IgD-negative memory B cell (primary cell): ENCODE results near the gene STAT4. TPM values are rescaled to one million over a fixed set of nuclear protein-coding genes. Genes with fewer than 3 reads are reported as not detected.

Source experiments
- H3K27ac Mint-ChIP-seq, 3 donors: one replicate each; pipeline ENCODE4 v1.8.0; 2020 to 2022; ENCODE audit warnings: mild to moderate bottlenecking in 3 of 3, mixed read lengths in 3 of 3, moderate library complexity in 1 of 3
- H3K27me3 Mint-ChIP-seq: one replicate; pipeline ENCODE4 v1.8.0; 2021; ENCODE audit warnings: mixed read lengths
- H3K36me3 Mint-ChIP-seq: one replicate; pipeline ENCODE4 v1.8.0; 2020; ENCODE audit warnings: mild to moderate bottlenecking, mixed read lengths
- H3K4me1 Mint-ChIP-seq, 3 donors: one replicate each; pipeline ENCODE4 v1.8.0; 2020 to 2022; ENCODE audit warnings: mixed read lengths in 3 of 3, mild to moderate bottlenecking in 1 of 3
- H3K4me3 Mint-ChIP-seq, 4 donors: one replicate each; pipeline ENCODE4 v1.8.0; 2020 to 2022; ENCODE audit warnings: mild to moderate bottlenecking in 4 of 4, mixed read lengths in 4 of 4, moderate library complexity in 3 of 4
- H3K9me3 Mint-ChIP-seq, 3 donors: one replicate each; pipeline ENCODE4 v1.8.0; 2020 to 2021; ENCODE audit warnings: mixed read lengths in 3 of 3, mild to moderate bottlenecking in 1 of 3
- polyA plus RNA-seq: library from polyadenylated mRNA; unstranded; fragments of 300-500 nt; fragmentation: Illumina TruSeq; gene quantifications from one replicate; pipeline ENCODE4 v1.2.3, GENCODE V29; 2021

Gene STAT4, protein sequence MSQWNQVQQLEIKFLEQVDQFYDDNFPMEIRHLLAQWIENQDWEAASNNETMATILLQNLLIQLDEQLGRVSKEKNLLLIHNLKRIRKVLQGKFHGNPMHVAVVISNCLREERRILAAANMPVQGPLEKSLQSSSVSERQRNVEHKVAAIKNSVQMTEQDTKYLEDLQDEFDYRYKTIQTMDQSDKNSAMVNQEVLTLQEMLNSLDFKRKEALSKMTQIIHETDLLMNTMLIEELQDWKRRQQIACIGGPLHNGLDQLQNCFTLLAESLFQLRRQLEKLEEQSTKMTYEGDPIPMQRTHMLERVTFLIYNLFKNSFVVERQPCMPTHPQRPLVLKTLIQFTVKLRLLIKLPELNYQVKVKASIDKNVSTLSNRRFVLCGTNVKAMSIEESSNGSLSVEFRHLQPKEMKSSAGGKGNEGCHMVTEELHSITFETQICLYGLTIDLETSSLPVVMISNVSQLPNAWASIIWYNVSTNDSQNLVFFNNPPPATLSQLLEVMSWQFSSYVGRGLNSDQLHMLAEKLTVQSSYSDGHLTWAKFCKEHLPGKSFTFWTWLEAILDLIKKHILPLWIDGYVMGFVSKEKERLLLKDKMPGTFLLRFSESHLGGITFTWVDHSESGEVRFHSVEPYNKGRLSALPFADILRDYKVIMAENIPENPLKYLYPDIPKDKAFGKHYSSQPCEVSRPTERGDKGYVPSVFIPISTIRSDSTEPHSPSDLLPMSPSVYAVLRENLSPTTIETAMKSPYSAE
- polyA plus RNA-seq: 1.9 TPM

DNA sequence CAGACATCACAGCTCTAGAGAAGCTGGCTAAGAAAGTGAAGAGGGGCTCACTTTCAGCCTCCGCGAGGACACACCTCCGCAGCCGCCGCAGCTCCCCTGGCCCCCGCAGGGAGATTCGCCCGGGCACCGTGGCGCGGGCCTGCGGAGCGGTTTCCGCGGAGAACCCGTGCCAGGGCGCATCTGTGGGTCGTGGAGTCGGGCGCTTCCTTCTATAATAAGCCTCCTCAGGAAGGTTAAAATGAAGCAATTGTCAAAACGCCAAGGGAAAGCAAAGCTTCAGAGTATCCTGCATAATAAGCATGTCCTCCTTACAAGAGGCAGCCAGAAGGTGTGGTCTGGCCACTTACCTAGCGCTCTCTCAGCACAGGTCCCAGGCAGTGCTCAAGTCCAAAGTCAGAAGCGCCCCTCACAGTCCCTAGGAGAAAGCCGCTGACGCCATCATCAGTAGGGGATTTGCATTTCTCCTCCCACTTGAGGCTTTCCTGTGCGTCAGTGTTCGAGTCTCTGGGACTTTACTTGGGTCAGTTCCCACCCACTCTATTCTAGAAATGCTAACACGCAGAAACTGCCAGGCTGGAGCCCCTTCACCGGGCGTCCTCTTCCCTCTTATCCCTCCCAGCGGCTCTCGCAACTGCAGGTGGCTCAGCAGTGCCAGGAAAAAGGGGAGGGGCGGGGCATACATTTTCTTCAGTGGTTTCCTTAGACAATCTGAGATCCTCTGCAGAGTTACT is at the start of gene STAT4:
STAT4 (minus strand) TSS at position 395 of the 731 bp plus-strand sequence. CDS start 2,791 bp downstream, outside the sequence.
- H3K9me3 Mint-ChIP-seq: no peaks in the 10 kb centered on the region
- peaks cover 0 to 6% (median 3%) of the 10 kb centered on the region in 3 donors for H3K4me1 Mint-ChIP-seq
- H3K36me3 Mint-ChIP-seq: no peaks in the 10 kb centered on the region
- peaks cover 4% of the 10 kb centered on the region for H3K27me3 Mint-ChIP-seq
- peak within 1 kb of the TSS; percentile 84 to 95 (median 90) for H3K27ac Mint-ChIP-seq
- H3K4me3 Mint-ChIP-seq: peak within 1 kb of the TSS; percentile 89 to 95 (median 94)

DNA sequence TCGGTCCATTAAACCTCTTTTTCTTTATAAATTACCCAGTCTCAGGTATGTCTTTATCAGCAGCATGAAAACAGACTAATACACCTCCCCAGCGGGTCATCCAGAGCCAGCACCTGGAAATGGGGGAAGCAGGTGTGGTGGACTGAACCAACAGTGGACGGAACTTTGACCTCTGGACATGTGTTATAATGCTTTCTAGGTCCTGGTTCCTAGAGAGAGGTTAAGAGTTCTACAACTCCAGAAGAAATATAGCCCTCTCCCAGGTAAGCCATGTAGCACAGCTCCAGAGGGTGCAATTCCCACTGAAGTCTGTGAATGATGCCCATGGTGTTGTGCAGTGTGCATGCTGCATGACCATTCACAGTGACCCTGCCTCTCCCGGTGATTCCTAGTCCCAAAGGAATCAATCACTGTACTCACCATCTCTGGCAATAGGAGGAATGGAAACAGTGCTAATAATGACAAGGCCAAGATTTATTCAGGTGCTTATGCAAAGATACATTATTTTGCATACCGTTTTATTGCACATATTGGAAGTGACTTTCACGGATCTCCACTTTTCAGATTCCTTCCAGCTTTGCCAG is 49.2 kb upstream of the STAT4 start:
- peaks cover 1% of the 10 kb centered on the region for H3K27me3 Mint-ChIP-seq
- H3K4me1 Mint-ChIP-seq: peaks cover 10 to 18% (median 16%) of the 10 kb centered on the region in 3 donors
- no peaks in the 10 kb centered on the region for H3K9me3 Mint-ChIP-seq
- H3K27ac Mint-ChIP-seq: no peak overlapping the region
- no peak overlapping the region for H3K4me3 Mint-ChIP-seq
- no peaks in the 10 kb centered on the region for H3K36me3 Mint-ChIP-seq

DNA sequence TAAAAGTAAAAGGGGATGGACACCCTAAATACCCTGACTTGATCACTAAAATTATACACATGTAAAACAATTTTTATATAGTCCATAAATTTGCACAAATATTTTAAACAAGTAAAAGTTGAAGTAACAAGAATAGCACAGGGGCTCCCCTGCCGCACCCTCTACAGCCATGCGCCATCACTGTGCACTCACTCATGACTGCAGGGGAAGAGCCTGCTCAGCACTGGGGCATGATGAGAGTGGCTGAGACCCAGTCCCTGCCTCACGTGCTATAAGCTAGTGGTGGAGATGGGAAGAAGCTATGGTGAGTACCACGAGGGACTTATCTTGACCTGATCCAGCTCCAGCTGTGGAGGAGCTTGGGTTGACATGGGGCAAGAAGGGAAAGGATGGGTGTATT is 47.5 kb upstream of the STAT4 start:
- Mint-ChIP-seq H3K27me3 (peaks cover 1% of the 10 kb centered on the region), H3K9me3 (no peaks in the 10 kb centered on the region), H3K27ac (peak overlapping the region in 1 of 3 donors; percentile 78), H3K4me3 (no peak overlapping the region), H3K4me1 (peaks cover 19 to 21% (median 20%) of the 10 kb centered on the region in 3 donors), H3K36me3 (no peaks in the 10 kb centered on the region)

DNA sequence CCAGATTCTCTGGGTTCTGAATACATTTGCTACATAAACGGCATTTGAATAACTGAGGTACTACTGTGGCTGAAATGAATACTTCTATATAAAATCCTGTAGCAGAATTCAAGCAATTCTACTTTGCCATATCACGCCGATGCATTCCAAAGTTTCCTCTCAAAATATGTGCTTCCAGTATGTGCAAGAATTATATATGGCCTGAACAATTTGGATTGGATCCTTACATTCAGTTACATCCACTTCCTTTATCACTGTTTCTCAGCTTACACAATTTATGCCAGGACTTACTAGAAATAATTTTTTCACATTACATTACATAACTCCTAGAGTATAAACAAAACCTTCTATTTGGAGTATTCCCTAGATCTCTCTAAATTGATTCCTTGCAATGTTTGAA is 46.3 kb upstream of the STAT4 start:
- Mint-ChIP-seq H3K36me3 (no peaks in the 10 kb centered on the region), H3K4me1 (peaks cover 13 to 14% (median 13%) of the 10 kb centered on the region in 3 donors), H3K9me3 (peaks cover 0 to 3% (median 0%) of the 10 kb centered on the region in 3 donors), H3K27ac (no peak overlapping the region), H3K27me3 (peaks cover 1% of the 10 kb centered on the region), H3K4me3 (peak overlapping the region in 1 of 4 donors; percentile 32)

DNA sequence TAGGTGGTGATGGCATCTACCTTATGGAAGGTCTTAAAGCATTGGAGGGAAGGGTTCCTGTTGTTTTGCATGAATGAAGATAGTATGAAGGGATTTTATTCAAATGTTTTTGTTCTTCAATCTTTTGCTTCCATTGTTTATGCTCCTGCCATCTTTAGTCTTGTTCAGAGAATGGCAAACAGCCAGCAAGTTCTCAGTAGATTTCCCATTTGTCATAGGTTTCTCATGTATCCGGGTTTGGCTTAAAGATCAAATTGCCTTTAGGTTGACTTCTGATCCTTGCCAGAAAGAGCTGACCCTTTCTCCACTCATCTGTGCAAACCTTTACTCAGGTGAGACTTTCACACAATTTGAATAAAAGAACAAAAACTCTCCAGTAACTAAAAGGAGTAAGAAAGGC is 44.2 kb upstream of the STAT4 start:
- Mint-ChIP-seq H3K4me1 (peaks cover 13 to 14% (median 13%) of the 10 kb centered on the region in 3 donors), H3K36me3 (no peaks in the 10 kb centered on the region), H3K27me3 (peaks cover 4% of the 10 kb centered on the region), H3K9me3 (peaks cover 0 to 5% (median 1%) of the 10 kb centered on the region in 3 donors), H3K27ac (no peak overlapping the region), H3K4me3 (peak overlapping the region in 1 of 4 donors; percentile 15)

DNA sequence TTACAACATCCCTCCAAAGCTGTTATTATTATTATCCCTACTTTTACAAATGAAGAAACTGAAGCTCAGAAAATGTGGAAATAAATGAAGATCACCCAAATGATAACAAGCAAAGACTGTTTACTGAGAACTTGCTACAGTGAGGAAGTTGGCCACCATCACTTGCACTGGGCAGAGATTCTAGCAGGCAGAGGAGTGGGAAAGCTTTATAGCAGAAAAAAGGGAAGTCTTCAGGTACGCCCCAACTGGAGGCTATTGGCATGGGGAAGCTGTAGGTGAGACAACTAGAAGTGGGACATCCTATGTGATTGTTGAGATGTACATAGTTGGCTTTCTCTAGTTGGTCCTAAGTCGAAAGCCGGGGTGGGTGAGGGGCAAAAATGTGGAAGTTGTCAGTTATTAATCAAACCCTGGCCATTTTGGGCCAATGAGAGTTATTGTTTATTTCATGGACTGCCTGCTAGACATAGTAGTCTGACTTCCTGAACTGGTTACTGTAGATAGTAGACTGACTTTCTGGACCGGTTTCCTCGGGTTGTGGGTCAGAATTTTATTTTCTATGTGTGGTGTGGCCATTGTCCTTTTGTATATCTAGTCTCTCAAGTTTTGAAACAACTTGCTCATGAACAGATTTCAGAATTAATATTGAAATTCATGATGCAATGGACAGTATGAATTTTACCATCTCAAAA is 40.2 kb upstream of the STAT4 start:
- Mint-ChIP-seq H3K9me3 (peaks cover 0 to 5% (median 1%) of the 10 kb centered on the region in 3 donors), H3K36me3 (no peaks in the 10 kb centered on the region), H3K27me3 (peaks cover 2% of the 10 kb centered on the region), H3K27ac (no peak overlapping the region), H3K4me1 (peaks cover 13 to 16% (median 14%) of the 10 kb centered on the region in 3 donors), H3K4me3 (no peak overlapping the region)

DNA sequence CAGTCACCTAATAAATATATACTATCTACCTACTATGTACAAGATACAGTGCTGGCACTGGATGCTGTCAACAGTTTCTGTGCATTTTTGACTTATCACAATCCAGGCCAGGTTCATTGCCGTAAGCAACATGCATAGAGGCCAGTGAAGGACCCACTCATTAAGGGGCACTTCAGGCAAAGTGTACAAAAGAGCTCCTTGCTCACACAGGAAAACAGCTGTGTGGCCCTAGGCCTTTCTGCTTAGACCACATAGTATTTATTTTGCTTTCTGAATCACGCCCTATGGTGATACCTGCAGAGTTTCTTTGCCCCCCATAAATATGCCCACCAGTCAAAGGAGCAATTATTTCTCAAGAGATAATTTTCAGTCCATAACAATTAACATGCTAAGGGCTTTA is 39.6 kb upstream of the STAT4 start:
- peaks cover 13 to 16% (median 14%) of the 10 kb centered on the region in 3 donors for H3K4me1 Mint-ChIP-seq
- no peak overlapping the region for H3K4me3 Mint-ChIP-seq
- H3K9me3 Mint-ChIP-seq: peaks cover 0 to 5% (median 1%) of the 10 kb centered on the region in 3 donors
- H3K27me3 Mint-ChIP-seq: peaks cover 3% of the 10 kb centered on the region
- no peaks in the 10 kb centered on the region for H3K36me3 Mint-ChIP-seq
- no peak overlapping the region for H3K27ac Mint-ChIP-seq

DNA sequence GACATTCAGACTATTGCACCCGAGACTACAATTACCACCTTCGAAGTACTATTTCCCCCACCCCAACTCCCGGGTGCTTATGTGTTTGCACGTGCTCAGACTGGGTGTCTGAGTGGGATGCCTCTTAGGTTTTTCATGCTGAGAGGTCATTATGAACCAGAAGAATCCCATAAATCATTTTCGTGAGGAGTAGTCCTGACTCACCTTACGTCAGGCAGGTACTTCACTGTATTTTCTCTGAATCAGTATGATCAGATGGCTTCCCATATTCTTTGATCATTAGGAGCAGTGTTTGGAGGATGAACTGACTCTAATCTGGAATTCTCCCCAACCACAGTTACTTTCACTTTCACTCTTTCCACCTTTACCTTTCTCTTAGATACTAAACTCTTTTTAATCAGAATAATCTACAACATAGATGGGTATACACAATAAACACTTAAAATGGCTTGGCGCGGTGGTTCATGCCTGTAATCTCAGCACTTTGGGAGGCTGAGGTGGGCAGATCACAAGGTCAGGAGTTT is 38.4 kb upstream of the STAT4 start:
- Mint-ChIP-seq H3K36me3 (no peaks in the 10 kb centered on the region), H3K4me1 (peaks cover 7 to 10% (median 8%) of the 10 kb centered on the region in 3 donors), H3K27ac (peak overlapping the region in 1 of 3 donors; percentile 87), H3K4me3 (peak overlapping the region in 1 of 4 donors; percentile 73), H3K9me3 (peaks cover 0 to 5% (median 1%) of the 10 kb centered on the region in 3 donors), H3K27me3 (peaks cover 5% of the 10 kb centered on the region)

DNA sequence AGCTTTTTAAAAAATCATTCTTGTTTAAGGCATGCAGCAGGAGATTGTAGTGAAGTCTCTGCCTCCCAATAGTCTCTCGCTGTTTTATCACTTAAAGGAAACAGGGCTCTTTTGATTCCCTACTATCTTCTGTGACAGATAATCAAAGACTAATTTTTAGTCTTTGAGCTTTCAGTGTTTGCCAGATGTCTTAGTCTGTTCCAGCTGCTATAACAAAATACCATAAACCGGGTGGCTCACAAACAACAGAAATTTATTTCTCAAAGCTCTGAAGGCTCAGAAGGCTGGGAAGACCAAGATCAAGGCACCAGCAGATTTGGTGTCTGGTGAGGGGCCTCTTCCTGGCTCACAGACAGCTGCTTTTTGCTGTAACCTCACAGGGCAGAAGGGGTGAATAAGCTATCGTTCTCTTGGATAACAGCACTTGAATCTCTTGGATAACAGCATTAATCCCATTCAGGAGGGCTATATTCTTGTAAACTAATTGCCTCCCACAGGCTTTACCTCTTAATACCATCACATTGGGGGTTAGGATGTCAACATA is 37.8 kb upstream of the STAT4 start:
- peaks cover 0 to 5% (median 1%) of the 10 kb centered on the region in 3 donors for H3K9me3 Mint-ChIP-seq
- H3K27me3 Mint-ChIP-seq: peaks cover 5% of the 10 kb centered on the region
- H3K4me3 Mint-ChIP-seq: no peak overlapping the region
- no peaks in the 10 kb centered on the region for H3K36me3 Mint-ChIP-seq
- H3K27ac Mint-ChIP-seq: peak overlapping the region in 1 of 3 donors; percentile 87
- H3K4me1 Mint-ChIP-seq: peaks cover 1 to 5% (median 3%) of the 10 kb centered on the region in 3 donors

DNA sequence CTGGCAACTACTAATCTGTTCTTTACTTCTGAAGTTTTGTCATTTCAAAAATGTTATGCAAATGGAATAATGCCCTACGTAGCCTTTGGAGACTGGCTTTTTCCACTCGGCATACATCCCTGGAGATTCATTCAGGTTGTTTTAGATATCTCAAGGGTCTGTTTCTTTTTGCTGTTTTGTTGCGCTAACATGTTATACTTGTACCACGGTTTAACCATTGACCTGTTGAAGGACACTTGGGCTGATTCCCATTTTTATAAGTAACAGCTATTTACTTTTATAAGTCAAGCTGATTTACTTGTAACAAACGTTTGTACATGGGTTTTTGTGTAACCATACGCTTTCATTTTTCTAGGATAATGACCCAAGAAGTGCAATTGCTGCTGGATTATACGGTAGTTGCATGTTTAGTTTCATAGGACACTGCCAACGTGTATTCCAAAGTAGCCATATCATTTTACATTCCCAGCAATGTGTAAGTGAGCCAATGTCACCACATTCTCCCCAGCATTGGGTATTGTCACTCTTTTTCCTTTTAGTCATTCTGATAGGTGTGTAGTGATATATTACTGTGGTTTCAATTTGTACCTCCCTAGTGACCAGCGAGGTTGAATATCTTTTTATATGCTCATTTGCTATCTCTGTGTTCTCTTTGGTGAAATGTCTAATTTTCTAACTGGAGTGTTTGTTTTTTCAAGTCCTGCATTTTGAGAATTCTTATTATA is 36.5 kb upstream of the STAT4 start:
- Mint-ChIP-seq H3K27ac (no peak overlapping the region), H3K4me3 (no peak overlapping the region), H3K36me3 (no peaks in the 10 kb centered on the region), H3K27me3 (peaks cover 5% of the 10 kb centered on the region), H3K4me1 (peaks cover 0 to 3% (median 1%) of the 10 kb centered on the region in 3 donors), H3K9me3 (peaks cover 0 to 2% (median 1%) of the 10 kb centered on the region in 3 donors)

DNA sequence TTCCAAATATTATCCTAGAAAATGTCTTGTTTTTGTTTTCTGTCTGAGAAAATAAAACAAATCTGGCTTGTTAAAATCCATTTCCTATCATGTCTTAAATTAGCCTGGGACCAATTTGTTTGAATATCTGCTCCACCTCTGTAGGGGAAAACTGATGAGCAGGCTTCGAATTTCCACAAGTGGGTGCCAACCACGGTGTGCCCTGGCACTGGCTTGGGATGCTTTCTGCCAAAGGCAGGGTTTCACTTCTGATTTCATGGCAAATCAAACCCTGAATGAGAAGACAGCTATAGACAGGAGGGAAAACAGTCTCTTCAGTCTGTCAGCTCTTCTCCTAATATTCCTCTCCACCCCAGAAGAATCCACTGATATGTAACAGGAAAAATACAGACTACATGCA is 33.7 kb upstream of the STAT4 start:
- Mint-ChIP-seq H3K9me3 (no peaks in the 10 kb centered on the region), H3K27ac (no peak overlapping the region), H3K4me3 (no peak overlapping the region), H3K36me3 (no peaks in the 10 kb centered on the region), H3K27me3 (peaks cover 3% of the 10 kb centered on the region), H3K4me1 (peaks cover 0 to 3% (median 1%) of the 10 kb centered on the region in 3 donors)

DNA sequence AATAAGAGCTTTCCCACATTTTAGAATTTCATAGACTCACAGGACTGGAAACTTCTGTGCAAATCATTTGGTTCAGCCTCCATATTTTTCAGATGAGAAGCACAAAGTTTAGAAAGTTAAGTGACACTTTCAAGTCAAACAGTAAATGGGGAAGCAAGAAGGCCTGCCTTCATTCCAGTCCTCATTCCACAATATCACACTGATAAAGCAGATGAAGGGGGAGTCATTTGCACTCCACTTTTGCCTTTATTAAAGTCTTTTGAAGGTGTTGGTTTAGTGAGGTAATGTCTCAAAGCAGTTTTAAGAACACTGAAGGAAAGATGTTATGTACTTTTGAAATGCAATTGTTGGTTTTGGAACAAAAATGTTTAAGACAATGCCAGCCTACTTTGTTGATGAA is 32.7 kb upstream of the STAT4 start:
- Mint-ChIP-seq H3K9me3 (no peaks in the 10 kb centered on the region), H3K36me3 (no peaks in the 10 kb centered on the region), H3K4me3 (no peak overlapping the region), H3K27me3 (peaks cover 3% of the 10 kb centered on the region), H3K4me1 (no peaks in the 10 kb centered on the region), H3K27ac (no peak overlapping the region)

DNA sequence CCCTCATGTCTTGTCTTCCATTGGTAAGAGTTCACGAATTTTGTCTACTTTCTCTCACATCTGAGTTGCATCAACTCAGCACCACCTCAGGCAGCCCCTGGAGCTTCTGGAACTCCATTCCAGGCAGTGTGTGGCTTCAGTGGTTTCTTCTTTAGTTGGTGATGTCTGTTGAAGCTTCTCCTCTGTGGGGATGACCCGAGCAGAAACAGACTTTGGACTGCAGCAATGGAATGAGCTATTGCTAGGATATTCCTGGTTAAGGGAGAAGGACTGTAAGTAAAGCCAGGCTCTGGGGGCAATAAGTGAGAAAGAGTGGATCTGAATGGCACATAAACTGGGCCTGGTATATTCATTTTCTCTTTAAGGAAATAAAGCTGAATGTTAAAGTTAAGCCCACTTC is 32.3 kb upstream of the STAT4 start:
- H3K4me1 Mint-ChIP-seq: no peaks in the 10 kb centered on the region
- peaks cover 3% of the 10 kb centered on the region for H3K27me3 Mint-ChIP-seq
- H3K27ac Mint-ChIP-seq: no peak overlapping the region
- no peaks in the 10 kb centered on the region for H3K36me3 Mint-ChIP-seq
- H3K4me3 Mint-ChIP-seq: no peak overlapping the region
- H3K9me3 Mint-ChIP-seq: no peaks in the 10 kb centered on the region
